ENCODE results near the gene NPBWR2. TPM values are rescaled to one million over a fixed set of nuclear protein-coding genes. Genes with fewer than 3 reads are reported as not detected.

Gene NPBWR2
- total and polyA plus RNA-seq, 9 of the 15 experiments (the other 6 are each of a cell fraction or from before 2014, with no cell fraction given): not detected

DNA sequence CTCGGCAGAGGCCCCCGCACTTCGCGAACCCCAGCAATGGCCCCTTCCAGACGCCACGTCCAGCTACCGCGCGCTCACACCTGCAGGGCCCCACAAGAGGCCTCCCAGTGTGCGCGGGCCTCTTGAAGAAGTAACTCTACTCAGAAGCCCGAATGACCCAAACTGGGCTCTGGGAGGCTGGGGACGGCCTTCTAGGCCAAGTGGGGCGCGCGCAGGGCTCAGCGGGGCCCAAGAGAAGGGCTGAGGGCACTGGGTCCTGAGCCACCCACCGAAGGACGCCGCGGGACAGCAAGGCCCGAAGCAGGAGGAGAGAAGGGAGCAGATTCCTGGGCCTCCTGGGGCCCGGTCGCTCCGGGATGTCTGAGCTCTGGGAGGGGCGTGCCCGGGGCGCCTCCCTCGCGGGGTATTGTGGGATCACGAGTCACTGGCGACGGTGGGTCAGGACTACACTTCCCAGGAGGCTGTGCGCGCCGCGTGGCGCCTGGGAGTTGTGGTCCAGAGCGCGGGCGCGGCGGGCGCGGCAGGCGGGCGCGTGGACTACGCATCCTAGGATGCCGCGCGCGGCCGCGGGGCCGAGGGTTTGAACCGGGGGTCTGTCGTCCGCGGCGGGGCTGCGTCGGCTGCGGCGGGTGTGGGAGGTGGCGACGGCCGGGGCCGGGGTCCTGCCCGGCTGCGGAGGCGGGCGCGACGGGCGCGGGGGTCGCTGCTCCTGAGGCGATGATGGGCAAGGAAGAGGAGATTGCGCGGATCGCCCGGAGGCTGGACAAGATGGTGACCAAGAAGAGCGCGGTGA is 44.6 kb downstream of the NPBWR2 start, which contains the start of gene TCEA2:
Gene TCEA2, plus strand, starts transcription at position 603 of the 793 bp plus-strand sequence. Its CDS starts 115 bp downstream, at position 718.
- in situ Hi-C loops (cut with MboI) (no loop called here), intact Hi-C loops (cut with micrococcal nuclease) (no loop called here)
- ATAC-seq: peak; percentile 96
- Histone ChIP-seq H3K27ac (ENCODE audit: extremely low read depth, low read depth, low read length) (peak within 1 kb of the TSS; percentile 55), H3K4me3 (peak within 1 kb of the TSS; percentile 97), H3K9me3 (replicated peaks; ENCODE audit: control insufficient read depth, insufficient read depth, low read depth, low read length) (no peaks in the 10 kb centered on the region), H4K20me1 (replicated peaks; ENCODE audit: control insufficient read depth, insufficient read depth, low read length) (no peaks in the 10 kb centered on the region), H3K9me1 (ENCODE audit: control insufficient read depth, insufficient read depth, low read length) (peaks cover 3% of the 10 kb centered on the region), H3K36me3 (ENCODE audit: control insufficient read depth, insufficient read depth, low read length) (no peaks in the 10 kb centered on the region), H3K4me1 (replicated peaks in 1 of 2; ENCODE audit: control insufficient read depth in 2 of 2, insufficient read depth in 2 of 2, low read length in 2 of 2) (peaks cover 34 to 64% of the 10 kb centered on the region in 2 experiments), H3K27me3 (ENCODE audit: control insufficient read depth in 2 of 2, insufficient read depth in 2 of 2, low read length in 2 of 2) (no peaks in the 10 kb centered on the region), H3K4me2 (ENCODE audit: insufficient read depth, low read length) (peak within 1 kb of the TSS; percentile 80), H3K9ac (ENCODE audit: insufficient read depth in 1 of 2, low read depth in 2 of 2, low read length in 2 of 2) (peak within 1 kb of the TSS; percentile 72 to 91), H2AFZ (ENCODE audit: low read depth, low read length) (peak within 1 kb of the TSS; percentile 86), H3K79me2 (ENCODE audit: control insufficient read depth, insufficient read depth, low read length) (peaks cover 4% of the 10 kb centered on the region; the same call in 2 of the 3 replicates)
- ChIA-PET CTCF (ENCODE audit: low intra/inter-chr PET ratio) (interaction anchor here (0.6 kb wide), 1 partner anchor 44 kb away, joined by 4 read pairs; no protein-coding TSS in a partner anchor), POLR2A (interaction anchor here (0.6 to 1.2 kb wide), 10 partner anchors 8 to 542 kb away, joined by 3 to 6 read pairs (median 4); partner anchors contain the start of genes LIME1, OPRL1 and PPDPF)
- DNase-seq (ENCODE audit: extremely low read depth in 1 of 4, low spot score in 3 of 4): peak; percentile 94 to 98 (median 96)
- WGBS (ENCODE audit: insufficient coverage, low coverage, missing lambda C conversion rate): 15% methylated on average over 47 of the region's 85 CpGs
- peak; percentile 96 for FAIRE-seq
- TSS peak; percentile 84 for BruUV-seq (replicated peaks)
- TF ChIP-seq, protein P1, sequence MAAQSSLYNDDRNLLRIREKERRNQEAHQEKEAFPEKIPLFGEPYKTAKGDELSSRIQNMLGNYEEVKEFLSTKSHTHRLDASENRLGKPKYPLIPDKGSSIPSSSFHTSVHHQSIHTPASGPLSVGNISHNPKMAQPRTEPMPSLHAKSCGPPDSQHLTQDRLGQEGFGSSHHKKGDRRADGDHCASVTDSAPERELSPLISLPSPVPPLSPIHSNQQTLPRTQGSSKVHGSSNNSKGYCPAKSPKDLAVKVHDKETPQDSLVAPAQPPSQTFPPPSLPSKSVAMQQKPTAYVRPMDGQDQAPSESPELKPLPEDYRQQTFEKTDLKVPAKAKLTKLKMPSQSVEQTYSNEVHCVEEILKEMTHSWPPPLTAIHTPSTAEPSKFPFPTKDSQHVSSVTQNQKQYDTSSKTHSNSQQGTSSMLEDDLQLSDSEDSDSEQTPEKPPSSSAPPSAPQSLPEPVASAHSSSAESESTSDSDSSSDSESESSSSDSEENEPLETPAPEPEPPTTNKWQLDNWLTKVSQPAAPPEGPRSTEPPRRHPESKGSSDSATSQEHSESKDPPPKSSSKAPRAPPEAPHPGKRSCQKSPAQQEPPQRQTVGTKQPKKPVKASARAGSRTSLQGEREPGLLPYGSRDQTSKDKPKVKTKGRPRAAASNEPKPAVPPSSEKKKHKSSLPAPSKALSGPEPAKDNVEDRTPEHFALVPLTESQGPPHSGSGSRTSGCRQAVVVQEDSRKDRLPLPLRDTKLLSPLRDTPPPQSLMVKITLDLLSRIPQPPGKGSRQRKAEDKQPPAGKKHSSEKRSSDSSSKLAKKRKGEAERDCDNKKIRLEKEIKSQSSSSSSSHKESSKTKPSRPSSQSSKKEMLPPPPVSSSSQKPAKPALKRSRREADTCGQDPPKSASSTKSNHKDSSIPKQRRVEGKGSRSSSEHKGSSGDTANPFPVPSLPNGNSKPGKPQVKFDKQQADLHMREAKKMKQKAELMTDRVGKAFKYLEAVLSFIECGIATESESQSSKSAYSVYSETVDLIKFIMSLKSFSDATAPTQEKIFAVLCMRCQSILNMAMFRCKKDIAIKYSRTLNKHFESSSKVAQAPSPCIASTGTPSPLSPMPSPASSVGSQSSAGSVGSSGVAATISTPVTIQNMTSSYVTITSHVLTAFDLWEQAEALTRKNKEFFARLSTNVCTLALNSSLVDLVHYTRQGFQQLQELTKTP (IDR thresholded peaks at IDR 0.05; ENCODE audit: low read depth in 1 of 2, partially characterized antibody in 2 of 2): peak in 1 of 2 experiments; percentile 97
- TF ChIP-seq TEAD1 (CRISPR knock-in tag; IDR thresholded peaks at IDR 0.05): peak; percentile 13 to 89; a peak in 3 of 4 replicates
- TF ChIP-seq ZNF3 (CRISPR knock-in tag; IDR thresholded peaks at IDR 0.05): no peak
- TF ChIP-seq, protein P2, sequence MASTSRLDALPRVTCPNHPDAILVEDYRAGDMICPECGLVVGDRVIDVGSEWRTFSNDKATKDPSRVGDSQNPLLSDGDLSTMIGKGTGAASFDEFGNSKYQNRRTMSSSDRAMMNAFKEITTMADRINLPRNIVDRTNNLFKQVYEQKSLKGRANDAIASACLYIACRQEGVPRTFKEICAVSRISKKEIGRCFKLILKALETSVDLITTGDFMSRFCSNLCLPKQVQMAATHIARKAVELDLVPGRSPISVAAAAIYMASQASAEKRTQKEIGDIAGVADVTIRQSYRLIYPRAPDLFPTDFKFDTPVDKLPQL (IDR thresholded peaks at IDR 0.05; ENCODE audit: extremely low read depth, insufficient read length): no peak
- TF ChIP-seq L3MBTL2 (IDR thresholded peaks at IDR 0.05): peak; percentile 86; the same call in 1 of the 2 replicates
- TF ChIP-seq, protein P3, sequence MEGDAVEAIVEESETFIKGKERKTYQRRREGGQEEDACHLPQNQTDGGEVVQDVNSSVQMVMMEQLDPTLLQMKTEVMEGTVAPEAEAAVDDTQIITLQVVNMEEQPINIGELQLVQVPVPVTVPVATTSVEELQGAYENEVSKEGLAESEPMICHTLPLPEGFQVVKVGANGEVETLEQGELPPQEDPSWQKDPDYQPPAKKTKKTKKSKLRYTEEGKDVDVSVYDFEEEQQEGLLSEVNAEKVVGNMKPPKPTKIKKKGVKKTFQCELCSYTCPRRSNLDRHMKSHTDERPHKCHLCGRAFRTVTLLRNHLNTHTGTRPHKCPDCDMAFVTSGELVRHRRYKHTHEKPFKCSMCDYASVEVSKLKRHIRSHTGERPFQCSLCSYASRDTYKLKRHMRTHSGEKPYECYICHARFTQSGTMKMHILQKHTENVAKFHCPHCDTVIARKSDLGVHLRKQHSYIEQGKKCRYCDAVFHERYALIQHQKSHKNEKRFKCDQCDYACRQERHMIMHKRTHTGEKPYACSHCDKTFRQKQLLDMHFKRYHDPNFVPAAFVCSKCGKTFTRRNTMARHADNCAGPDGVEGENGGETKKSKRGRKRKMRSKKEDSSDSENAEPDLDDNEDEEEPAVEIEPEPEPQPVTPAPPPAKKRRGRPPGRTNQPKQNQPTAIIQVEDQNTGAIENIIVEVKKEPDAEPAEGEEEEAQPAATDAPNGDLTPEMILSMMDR (IDR thresholded peaks at IDR 0.05 in 2 of 3, conservative IDR thresholded peaks at IDR 0.05 in 1 of 3; ENCODE audit: insufficient read depth in 2 of 3, low read depth in 1 of 3, low read length in 3 of 3): no peak
- peak; percentile 83 for TF ChIP-seq RNF2 (IDR thresholded peaks at IDR 0.05)
- peak; percentile 93 for TF ChIP-seq PHF8 (IDR thresholded peaks at IDR 0.05; ENCODE audit: borderline replicate concordance, low read length)
- TF ChIP-seq, protein P4, sequence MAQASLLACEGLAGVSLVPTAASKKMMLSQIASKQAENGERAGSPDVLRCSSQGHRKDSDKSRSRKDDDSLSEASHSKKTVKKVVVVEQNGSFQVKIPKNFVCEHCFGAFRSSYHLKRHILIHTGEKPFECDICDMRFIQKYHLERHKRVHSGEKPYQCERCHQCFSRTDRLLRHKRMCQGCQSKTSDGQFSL (CRISPR knock-in tag; IDR thresholded peaks at IDR 0.05): peak; percentile 35; the same call in 1 of the 2 replicates
- TF ChIP-seq, protein P4 (tag; IDR thresholded peaks at IDR 0.05): no peak
- no peak for TF ChIP-seq ZNF778 (CRISPR knock-in tag; IDR thresholded peaks at IDR 0.05)
- peak; percentile 79; the same call in 1 of the 2 replicates for TF ChIP-seq SREBF1 (IDR thresholded peaks at IDR 0.05; ENCODE audit: borderline replicate concordance, low read depth, low read length)
